HG02943 (cell line): Measurements from ENCODE around the gene TBX4.

ENCODE experiments used
- ATAC-seq: cut with Tn5 transposase; IDR thresholded peaks from one replicate; pipeline ENCODE4 v1.9.1; 2021; ENCODE audit warnings: mild to moderate bottlenecking, low read depth, moderate library complexity; ENCODE audit not compliant: unreplicated experiment

The TBX4 gene

DNA sequence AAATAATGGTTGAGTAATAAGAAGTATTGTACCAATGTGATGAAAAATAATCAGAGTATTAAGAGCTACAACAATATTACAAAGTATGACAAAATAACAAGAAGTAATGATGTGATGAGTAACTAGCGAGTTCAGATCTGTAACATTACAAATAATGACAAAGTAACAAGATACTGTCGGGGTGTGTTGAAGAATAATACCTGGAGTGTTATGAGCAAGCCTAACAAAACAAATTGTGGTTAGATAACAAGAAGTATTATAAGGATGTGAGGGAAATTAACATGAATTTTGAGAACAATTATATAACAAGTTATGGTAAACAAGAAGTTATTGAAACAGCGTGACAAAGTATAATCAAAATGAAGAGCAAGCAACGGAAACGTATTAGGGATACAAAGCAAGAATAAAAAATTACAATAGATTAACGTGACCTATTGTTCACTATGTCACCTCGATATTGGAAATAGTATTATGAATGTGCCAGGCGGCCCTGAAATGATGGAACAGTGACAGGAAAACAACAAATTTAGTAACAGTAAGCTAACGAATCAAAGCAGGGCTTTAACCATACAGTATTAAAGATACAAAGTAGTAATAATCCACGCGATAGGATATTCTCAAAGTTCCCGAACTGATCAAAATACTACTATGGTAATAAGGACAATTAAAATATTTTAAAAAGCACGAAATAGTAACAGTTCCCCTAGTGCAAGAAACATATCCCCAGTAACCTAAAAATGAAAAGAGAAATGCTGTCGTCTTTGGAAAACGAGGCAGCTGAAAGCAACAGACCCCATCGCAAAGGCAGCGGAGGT is 1.6 kb downstream of the TBX4 start:
- ATAC-seq, result no peak

DNA sequence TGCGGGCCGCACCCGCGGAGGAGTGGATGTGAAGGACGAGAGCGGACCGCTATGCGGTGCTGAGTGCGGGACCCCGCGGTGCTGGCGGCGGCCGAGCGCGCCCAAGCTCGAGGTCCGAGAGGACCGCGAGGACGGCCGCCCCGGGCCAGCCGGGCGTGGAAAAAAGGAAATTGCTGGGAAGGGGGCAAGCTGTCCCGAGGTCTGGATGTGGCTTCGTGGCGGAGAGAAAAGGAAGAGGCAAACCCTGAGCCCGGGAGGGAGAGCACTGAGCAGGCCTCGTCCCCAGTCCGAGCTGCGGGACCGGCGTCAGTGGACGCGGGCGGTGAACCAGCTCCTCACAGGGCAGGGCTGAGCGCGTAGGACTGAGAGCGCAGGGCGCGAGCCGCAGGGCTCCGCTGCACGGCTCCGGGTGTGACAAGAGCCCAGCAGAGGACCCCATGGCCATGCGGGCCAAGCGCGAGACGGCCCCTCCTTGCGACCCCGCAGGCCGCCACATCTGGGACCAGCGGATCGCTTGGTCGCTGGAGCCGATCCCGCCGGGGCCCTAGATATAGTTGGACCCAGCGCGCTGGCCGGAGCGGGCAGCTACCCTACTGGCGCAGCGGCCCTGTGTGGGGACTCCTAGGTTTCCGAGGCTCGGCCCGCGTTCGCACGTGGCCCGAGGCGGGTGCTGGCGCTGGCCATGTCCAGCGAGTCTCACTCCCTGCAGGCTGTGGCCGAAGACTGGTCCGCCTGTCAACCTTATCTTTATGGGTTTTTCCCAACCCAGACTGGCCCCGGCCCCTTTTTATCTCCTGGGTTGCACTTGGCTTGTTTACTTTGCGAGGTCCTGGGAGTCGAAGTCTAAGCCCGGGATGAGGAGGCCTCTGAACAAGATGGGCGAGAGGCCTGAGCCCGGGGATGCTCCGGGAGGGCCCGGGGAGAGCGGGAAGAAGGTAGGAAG is 2.4 kb downstream of the TBX4 start:
- ATAC-seq, result no peak

DNA sequence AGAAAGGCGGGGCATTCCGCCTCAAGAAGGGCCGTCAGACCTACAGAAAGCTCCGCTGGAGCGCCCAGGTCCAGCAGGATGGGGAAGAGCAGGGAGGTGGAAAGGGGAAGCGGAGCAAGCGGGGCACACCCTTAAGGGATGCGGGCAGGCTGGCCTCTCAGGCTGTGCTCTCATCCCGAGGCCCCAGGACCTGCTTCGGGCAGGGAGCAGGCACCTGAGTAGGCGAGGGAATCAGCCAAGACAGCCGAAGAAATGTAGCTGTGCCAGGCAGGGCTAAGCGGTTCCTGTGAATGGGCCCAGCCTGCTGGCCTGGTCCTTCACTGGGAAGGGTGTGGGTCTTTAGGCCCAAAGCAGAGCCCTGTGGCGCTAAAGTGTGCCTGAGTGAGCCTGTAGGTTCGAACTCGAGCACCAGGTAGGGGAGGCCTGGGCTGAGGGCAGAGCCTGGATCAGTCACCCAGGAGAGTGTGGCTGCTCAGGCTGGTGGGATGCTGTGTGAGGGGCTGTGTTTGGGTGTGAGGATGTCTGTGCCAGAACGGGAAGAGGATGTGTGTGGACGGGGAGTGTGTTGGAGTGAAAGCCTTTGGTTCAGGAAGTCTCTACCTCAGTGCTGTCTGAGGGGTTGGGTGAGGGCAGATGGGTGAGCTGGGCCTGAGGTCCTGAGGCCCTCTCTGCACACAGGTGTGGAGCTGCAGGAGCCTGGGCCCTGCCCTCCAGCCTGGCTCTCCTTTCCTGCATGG is 3.3 kb downstream of the TBX4 start:
- no peak for ATAC-seq

DNA sequence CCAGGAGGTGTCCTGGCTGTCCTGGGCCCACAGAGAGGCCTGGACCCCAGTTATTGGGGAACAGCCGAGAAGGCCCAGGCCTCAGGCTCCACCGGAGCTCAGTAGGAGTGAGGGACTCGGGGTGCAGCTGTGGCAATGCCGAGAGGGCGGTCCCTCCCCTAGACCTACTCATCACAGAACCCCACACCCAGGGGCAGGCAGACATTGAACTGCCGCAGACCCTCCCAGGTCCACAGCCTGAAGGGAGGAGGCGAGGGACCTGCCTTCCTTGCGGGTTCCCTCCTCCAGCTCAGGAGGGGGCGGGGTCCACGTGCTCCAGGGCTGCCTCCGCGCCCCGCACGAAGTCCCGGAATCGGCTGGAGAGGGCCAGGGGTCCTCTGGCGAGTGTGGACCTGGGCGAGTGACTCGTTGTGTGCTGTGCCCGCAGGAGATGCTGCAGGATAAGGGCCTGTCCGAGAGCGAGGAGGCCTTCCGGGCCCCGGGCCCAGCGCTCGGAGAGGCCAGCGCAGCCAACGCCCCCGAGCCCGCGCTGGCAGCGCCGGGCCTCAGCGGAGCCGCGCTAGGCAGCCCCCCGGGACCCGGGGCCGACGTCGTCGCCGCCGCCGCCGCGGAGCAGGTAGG is 3.9 kb downstream of the TBX4 start:
- ATAC-seq, result no peak

DNA sequence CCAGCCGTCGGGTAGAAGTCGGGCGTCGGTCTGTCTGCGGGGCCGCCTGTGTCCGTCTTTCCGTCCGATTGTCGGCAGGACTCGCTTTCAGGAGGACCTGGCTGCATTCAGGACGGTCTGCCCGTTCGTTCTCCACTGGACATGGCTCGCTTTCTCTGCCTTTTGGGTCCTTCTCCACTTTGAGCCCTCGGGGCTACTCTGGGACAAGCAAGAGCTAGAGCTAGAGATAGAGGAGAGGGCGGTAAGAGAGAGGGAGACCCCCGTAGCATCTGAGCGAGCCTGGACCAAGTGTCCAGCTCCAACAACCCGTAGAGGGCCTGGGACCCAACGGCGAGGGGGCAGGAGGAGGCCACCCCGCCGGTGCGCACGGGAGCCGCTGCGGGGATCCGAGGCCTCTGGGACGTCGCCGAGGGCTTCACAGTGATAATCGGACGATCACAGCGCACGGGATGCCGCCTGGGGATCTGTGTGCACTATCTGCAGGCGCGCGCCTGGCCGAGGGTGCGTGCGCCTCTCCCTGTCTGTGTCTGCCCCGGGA is 4.5 kb downstream of the TBX4 start:
- no peak for ATAC-seq

DNA sequence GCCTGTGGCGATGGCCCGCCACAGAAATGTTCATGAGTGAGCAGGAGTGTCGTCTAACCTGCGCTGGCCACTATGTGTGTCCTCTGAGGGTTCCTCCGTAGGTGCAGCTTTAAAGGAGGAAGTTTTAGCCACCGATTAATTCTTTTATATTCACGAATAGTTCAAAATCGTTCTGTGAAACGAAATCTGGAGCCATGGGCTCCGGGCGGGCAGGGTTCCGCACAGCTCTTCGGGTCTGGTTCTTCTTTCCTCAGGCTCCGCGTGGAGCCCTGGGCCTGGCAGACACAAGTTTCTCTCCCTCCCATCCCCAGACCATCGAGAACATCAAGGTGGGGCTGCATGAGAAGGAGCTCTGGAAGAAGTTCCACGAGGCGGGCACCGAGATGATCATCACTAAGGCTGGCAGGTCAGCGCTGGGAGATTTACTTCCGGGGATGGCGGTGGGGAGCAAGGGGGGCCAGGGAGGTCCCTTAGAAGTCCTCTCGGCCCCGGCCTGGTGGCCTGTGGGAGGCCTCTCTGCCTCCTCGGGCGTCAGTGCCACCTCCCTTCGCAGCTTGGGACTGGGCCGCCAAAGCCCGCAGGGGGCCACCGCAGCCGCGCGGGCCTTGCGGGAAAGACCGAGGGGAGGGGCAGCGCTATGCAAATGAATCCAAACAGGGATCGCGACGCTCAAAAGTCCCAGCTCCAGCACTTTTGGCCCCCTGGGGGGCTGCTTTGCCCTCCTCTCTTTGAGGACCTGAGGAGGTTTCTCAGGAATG is 5.2 kb downstream of the TBX4 start:
- ATAC-seq, result no peak

DNA sequence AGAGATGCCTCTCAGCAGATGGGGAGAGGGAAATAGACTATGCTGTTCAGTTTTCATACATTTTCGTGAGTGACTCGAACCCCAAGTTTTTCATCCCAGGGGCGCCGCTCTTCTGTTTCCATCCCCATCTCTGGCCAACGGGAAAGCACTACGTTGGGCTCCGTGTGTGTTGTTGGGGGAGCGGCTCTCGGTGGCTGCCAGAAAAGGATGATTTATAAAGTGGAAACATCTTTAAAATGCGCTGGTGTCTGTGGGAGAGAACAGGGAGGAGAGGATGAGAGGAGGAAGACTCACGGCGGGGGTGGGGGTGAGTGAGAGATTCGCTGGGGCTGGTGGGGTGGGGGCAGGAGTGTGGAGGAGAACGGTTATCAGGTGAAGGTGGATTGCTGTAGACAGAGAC is 5.8 kb downstream of the TBX4 start:
- no peak for ATAC-seq

DNA sequence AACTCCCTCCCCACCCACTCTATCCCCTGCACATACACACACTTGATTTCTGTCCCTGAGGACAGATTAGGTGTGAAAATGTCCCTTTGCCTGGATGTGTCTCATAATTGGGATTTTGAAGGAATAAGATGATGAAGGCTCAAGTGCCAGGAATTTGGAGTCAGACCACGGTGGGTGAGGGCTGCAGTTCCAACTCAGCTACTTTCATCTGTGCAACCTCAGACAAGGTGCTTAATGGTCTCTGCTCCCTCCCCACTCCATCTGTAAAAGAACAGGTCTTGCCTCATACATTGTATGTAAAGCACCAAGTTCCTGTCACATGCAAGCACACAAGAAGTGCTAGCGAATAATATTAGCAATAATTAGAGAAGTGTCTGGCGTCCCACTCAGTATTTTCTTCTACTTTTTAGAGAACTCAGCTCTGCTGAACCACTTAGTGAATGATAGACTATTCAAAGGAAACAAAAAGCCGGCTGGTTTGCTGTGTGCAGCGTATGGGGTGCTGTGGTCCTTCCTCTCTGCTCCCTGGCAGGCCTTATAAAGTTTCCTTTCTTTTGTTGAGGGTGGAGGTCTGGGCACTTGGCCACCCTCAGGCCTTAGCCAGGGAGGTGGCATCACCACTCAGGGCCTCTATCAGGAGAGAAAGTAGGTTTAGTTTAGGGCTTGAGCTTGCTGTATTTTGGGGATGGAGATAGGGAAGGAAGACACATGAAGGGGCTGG is 6.4 kb downstream of the TBX4 start:
- ATAC-seq, result no peak

DNA sequence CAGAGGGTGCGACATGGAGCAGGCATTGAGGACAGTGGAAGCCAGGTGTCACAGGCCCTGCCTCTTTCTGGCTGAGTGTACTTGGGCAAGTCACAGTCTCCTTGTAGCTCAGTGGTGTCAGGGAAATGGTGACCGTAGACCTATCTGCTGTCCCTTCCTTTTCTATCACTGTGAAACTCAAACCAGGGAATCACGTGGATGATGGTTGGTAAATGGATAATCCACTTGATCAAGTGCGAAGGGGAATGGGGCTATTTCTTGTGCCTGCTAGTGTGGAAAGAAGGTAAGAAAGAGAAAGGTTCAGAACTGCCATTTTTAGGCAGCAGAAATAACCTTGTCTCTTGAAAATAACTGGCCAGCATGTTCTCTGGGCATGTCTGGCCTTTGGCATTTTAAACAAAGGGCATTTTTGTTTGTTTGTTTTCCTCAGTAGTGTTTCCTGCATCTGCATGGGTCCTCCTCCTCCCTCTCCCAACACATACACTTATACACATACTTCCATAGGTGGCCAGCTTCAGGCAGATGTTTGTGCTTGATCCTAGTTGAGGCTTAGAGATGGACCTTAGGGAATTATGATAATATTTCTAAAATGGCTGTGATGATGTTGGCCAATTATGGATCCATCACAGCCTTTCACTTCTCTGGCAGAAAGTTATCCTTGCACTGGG is 7.1 kb downstream of the TBX4 start:
- ATAC-seq, result no peak

DNA sequence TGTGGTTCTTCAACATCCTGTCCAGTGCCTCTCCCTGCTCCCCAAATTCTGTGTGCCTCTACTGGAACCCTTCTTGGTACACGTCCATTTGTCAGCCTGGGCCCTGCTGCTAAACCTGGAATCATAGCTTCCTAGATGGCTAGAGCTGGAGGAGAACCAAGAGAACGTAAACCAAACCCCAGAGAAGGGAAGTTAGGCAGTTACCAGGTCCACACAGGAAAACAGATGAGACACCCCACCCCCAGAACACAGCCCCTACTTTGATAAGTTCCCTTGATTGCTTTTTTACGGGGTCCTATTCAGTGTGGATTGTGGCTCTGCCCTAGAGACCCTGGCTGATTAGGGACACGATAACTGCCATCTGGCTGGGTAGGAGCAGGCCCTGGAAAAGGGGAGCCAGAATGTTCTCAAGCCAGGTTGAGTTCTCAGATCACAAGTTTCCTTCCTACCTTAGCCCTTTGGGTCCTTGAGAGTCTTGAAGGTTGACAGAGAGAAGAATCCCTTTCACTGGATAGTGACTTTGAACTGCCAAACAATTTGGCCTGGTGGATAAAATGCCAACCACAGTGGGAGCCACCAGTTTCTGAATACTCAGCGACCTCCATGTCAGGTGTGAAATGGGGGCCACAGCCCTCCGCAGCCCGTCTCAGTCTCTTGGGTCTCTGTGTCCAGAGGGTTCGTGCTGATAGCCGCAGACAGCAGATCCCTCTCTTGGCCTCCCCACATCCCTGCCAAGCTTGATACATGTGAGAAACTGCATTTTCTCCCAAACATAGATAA is 7.9 kb downstream of the TBX4 start:
- ATAC-seq, result no peak

DNA sequence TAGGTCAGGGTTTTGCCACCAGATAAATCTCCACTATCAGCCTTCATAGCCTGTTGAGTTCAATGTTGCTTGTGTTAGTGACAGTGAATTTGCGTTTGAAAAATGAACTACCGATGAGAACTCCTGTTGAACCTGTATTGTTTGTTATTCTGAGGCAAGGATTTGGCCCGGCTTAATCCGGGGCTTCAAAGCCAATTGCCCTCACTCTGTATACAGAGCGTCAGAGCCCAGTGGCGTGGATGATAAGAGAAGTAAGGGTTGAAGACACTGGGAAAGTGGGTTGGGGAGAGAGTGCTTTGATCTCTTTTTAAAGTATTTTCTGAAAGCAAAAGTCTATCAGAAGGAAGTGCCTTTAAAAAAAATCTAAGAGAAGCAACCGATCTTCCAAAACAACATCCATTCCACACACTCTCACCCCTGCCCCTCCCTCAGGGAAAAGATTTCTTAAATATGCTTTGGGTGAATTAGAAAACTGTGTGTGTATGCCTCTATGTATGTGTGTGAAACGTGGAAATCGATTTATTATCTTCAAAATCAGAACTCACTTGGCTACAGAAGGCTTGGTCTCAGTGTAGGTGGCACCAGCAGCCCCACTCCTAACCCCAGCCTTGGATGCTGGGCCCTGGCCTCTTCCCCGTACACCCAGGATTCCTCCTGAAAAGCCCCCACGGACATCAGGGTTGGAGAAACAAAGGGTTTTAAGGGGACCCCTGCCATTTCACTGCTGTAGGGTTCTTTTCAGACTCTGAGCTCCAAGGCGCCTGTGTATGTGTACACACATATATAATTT is 8.8 kb downstream of the TBX4 start:
- ATAC-seq, result no peak

DNA sequence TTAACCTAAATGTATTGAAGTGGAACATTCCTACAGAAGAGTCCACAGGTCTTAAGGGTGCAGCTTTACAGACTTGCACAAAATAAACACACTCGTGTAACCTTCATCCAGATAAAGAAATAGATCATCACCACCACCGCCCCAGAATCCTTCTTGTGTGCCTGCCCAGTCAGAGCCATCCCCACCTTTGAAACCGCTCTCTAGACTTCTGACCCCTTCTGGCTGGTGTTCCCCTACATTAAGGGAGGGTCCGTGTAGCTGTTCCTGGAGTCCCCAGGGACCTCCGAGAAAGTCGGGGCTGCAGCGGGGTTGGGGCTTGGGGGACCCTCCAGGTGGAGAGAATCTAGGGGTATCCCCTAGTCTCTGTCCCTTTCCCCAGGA is 9.4 kb downstream of the TBX4 start:
- no peak for ATAC-seq

DNA sequence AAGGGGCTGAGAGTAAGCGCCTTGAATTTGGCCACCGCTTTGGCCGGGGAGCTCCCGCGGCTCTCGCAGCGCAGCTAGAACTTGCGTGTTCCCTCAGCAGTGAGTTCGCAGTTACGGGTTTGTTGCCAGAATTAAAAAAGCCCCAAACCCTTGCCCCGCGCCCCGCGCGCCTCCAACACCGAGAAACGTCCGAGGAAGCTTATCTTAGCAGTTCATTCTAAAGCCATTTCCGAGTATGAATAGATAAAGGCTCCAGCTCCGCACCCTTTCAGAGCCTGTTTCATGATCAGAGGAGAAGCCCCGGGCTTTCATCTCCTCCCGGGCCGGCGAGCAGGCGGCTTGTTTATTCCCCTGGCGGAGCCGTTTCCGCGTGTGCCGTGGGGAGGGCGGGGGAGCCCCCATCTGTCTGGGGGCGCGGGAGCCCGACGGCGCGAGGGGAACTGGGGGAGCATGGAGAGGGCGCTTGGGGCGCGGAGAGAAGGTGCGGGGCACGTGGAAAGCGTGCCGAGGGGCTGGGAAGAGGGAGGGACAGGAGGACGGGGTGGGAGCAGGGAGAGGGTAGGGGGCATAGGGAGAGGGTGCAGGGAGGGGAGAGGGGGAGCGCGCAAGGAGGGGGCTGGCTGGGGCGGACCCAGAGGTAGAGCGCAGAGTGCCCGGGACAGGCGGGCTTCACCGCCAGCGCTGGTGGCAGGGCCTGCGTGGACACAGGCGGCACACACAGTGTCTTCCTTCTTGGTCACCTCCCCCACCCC is 9.9 kb downstream of the TBX4 start:
- ATAC-seq, result no peak

DNA sequence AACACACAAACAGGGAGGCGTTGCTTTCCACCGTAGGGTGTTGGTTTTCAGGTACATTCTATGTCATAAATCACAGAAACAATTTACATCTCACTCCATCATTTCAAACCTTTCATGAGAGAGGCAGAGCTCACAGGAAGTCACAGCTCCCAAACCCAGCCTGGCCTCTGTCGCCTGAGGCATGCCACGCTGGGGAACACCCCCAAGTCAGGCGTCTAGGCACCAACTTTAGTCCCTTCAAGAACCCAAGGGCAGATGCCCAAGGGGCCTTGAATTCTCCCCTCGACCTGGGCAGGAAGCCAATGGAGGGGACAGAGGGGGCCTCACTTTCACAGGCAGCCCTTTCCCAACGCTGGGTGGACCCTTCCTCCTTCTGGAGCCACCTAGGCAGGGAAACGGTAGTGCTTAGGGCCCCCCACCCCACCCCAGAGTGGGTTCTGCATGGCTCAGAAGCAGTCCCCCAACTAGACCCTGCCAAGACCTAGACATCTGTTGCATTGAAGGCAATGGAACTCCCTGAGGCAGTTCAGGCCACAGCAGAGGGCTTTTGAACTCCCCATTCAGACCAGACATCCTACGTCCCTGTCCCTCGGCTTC is 10.6 kb downstream of the TBX4 start:
- ATAC-seq, result no peak

DNA sequence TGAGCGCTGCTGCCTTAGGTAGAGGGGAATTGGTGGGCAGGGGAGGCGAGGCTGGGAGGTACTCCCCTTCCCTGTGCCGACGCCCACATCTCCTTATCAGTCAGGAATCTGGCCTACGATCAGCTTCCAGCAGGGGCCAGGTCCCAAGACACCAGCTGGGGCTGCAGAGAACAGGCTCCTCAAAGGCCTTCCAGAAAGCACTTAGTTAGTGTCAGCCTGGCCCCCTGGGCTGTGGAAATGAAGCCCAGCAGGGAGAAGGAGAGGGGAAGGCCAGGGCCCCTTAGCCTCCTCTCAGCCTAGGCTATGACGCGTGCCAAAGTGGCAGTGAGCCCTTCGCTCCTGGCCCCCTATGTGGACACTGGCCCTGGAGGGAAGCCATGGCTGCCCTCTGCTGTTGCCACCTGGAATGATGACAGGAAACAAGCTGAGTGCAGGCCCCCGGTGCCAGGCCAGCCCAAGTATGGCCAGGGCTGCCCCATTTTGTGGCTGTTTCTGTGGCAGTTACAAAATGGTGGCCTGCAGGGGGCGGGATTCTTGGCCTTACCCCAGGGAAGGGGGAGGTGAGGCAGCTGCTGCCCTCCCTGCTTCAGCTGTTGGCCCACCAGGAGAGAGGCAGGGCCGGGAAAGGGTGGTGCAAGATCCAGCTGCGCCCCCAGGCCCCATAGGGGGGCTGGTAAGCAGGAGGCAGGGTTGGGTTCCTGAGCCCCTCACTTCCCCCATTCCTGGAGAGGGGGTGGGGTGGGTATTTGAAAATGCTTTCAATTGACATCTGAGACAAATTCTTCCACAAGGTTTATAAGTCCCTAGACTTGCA is 11.3 kb downstream of the TBX4 start:
- ATAC-seq, result no peak
